Urinary bladder (tissue), 4 donors: ENCODE measurements around the gene GALNT7. TPM values are rescaled to one million over a fixed set of nuclear protein-coding genes. Genes with fewer than 3 reads are reported as not detected.

Experiments used
- DNase-seq: peaks from one replicate; pipeline ENCODE4 v3.0.0-alpha.2; 2015; ENCODE audit errors: extremely low spot score
- H3K27ac ChIP-seq: one replicate; pipeline ENCODE4 v1.5.1; 2013; ENCODE audit warnings: low read depth, mild to moderate bottlenecking, moderate library complexity
- H3K36me3 ChIP-seq: one replicate; pipeline ENCODE4 v1.6.1; 2013; ENCODE audit warnings: mild to moderate bottlenecking, moderate library complexity; ENCODE audit not compliant: insufficient read depth
- H3K4me1 ChIP-seq: one replicate; pipeline ENCODE4 v1.6.1; 2013; ENCODE audit warnings: mild to moderate bottlenecking, moderate library complexity; ENCODE audit not compliant: insufficient read depth
- H3K4me3 ChIP-seq: one replicate; pipeline ENCODE4 v1.5.1; 2013; ENCODE audit warnings: low read depth, low read length
- WGBS: extraction: QIAGEN DNeasy Blood & Tissue Kit; methylation state at CpG from one replicate; pipeline ENCODE4 v1.1.7; 2013; 5-methylcytosine and 5-hydroxymethylcytosine counted together
- polyA plus RNA-seq: library from polyadenylated mRNA; stranded (reverse); fragments of 200-250 nt; gene quantifications from one replicate; pipeline ENCODE4 v1.2.3, GENCODE V29; 2013
- total RNA-seq: library from RNA; depleted of rRNA; stranded (reverse); fragments of >200 nt; gene quantifications from one replicate; pipeline ENCODE4 v1.2.3, GENCODE V29; 2014
- donor health status: healthy with polysubstance abuse.
- donor health status: healthy.

Gene GALNT7
- total and polyA plus RNA-seq, 2 donors, result 11.6 to 48.6 TPM

GRCh38 chr4:173334085-173334890 is 165.7 kb downstream of the GALNT7 start, which contains the start of gene HMGB2:
Gene HMGB2, minus strand, starts transcription at chr4:173334358. Its CDS starts 709 bp downstream, at chr4:173333649.
- H3K27ac ChIP-seq, result peak within 1 kb of the TSS; percentile 99
- whole genome bisulfite sequencing, result under 1% methylated on average over 61 of the region's 61 CpGs
- H3K4me1 ChIP-seq, result no peaks in the 10 kb centered on the region
- DNase-seq, result peak; percentile 99
- H3K4me3 ChIP-seq, result peak within 1 kb of the TSS; percentile 82
- H3K36me3 ChIP-seq, result no peaks in the 10 kb centered on the region

GRCh38 chr4:173334891-173335752 is 166.5 kb downstream of the GALNT7 start:
- H3K4me3 ChIP-seq, result peak overlapping the region; percentile 70
- no peaks in the 10 kb centered on the region for H3K4me1 ChIP-seq
- DNase-seq, result peak; percentile 46
- H3K36me3 ChIP-seq, result no peaks in the 10 kb centered on the region
- WGBS, result 2% methylated on average over 52 of the region's 52 CpGs
- no peak overlapping the region for H3K27ac ChIP-seq

GRCh38 chr4:173337463-173337862 is 168.9 kb downstream of the GALNT7 start:
- no peak overlapping the region for H3K27ac ChIP-seq
- DNase-seq, result no peak
- no peak overlapping the region for H3K4me3 ChIP-seq
- no peaks in the 10 kb centered on the region for H3K4me1 ChIP-seq
- WGBS, result 94% methylated on average over 2 of the region's 2 CpGs
- H3K36me3 ChIP-seq, result no peaks in the 10 kb centered on the region

- DNase-seq, result no peak
- H3K4me3 ChIP-seq, result no peak overlapping the region
- H3K4me1 ChIP-seq, result no peaks in the 10 kb centered on the region
- WGBS, result 87% methylated on average over 3 of the region's 3 CpGs
- no peak overlapping the region for H3K27ac ChIP-seq
- no peaks in the 10 kb centered on the region for H3K36me3 ChIP-seq
Measured at GRCh38 chr4:173343832-173344397, 175.3 kb downstream of the GALNT7 start.

- Histone ChIP-seq H3K4me3 (no peak overlapping the region), H3K4me1 (no peaks in the 10 kb centered on the region), H3K27ac (no peak overlapping the region), H3K36me3 (no peaks in the 10 kb centered on the region)
- DNase-seq, result no peak
- WGBS, result 27% methylated on average over 2 of the region's 2 CpGs
Measured at GRCh38 chr4:173345648-173346047, 177.0 kb downstream of the GALNT7 start.

- no peak for DNase-seq
- Histone ChIP-seq H3K27ac (no peak overlapping the region), H3K36me3 (no peaks in the 10 kb centered on the region), H3K4me1 (no peaks in the 10 kb centered on the region), H3K4me3 (no peak overlapping the region)
- WGBS, result 68% methylated on average over 2 of the region's 2 CpGs
Measured at GRCh38 chr4:173346074-173346473, 177.5 kb downstream of the GALNT7 start.

GRCh38 chr4:173347467-173347866 is 178.9 kb downstream of the GALNT7 start:
- Histone ChIP-seq H3K36me3 (no peaks in the 10 kb centered on the region), H3K4me3 (no peak overlapping the region), H3K27ac (no peak overlapping the region), H3K4me1 (no peaks in the 10 kb centered on the region)
- no peak for DNase-seq
- 100% methylated on average over 1 of the region's 1 CpG for WGBS

- 61% methylated on average over 2 of the region's 2 CpGs for WGBS
- no peak overlapping the region for H3K27ac ChIP-seq
- no peaks in the 10 kb centered on the region for H3K4me1 ChIP-seq
- no peak overlapping the region for H3K4me3 ChIP-seq
- peaks cover 2% of the 10 kb centered on the region for H3K36me3 ChIP-seq
- DNase-seq, result no peak
Measured at GRCh38 chr4:173357939-173358338, 189.3 kb downstream of the GALNT7 start.

- 61% methylated on average over 5 of the region's 5 CpGs for WGBS
- no peaks in the 10 kb centered on the region for H3K4me1 ChIP-seq
Measured at GRCh38 chr4:173360587-173361221, 192.1 kb downstream of the GALNT7 start.

GRCh38 chr4:173362666-173363065 is 194.1 kb downstream of the GALNT7 start:
- Histone ChIP-seq H3K36me3 (peaks cover 2% of the 10 kb centered on the region), H3K4me1 (no peaks in the 10 kb centered on the region), H3K4me3 (no peak overlapping the region), H3K27ac (no peak overlapping the region)
- WGBS, result 94% methylated on average over 3 of the region's 3 CpGs
- no peak for DNase-seq

More at GRCh38 chr4:173360587-173361221, 192.1 kb downstream of the GALNT7 start:
- no peak for DNase-seq
- Histone ChIP-seq H3K36me3 (peaks cover 2% of the 10 kb centered on the region), H3K4me3 (no peak overlapping the region), H3K27ac (no peak overlapping the region)

GRCh38 chr4:173365359-173365996 is 196.9 kb downstream of the GALNT7 start:
- DNase-seq, result no peak
- no peak overlapping the region for H3K27ac ChIP-seq
- no peak overlapping the region for H3K4me3 ChIP-seq
- H3K36me3 ChIP-seq, result peaks cover 2% of the 10 kb centered on the region
- WGBS, result 40% methylated on average over 2 of the region's 2 CpGs
- no peaks in the 10 kb centered on the region for H3K4me1 ChIP-seq

GRCh38 chr4:173367285-173367684 is 198.7 kb downstream of the GALNT7 start:
- Histone ChIP-seq H3K27ac (no peak overlapping the region), H3K4me1 (no peaks in the 10 kb centered on the region), H3K4me3 (no peak overlapping the region), H3K36me3 (no peaks in the 10 kb centered on the region)
- no peak for DNase-seq

GRCh38 chr4:173367946-173368345 is 199.3 kb downstream of the GALNT7 start:
- Histone ChIP-seq H3K27ac (no peak overlapping the region), H3K4me1 (no peaks in the 10 kb centered on the region), H3K36me3 (no peaks in the 10 kb centered on the region), H3K4me3 (no peak overlapping the region)
- DNase-seq, result no peak
- WGBS, result 44% methylated on average over 4 of the region's 4 CpGs
